DND-41 (cell line): ENCODE data around the gene S100Z.
"Not testable (repeated sequence)": the region's sequence is repeated elsewhere in the genome, so short reads cannot be mapped to it uniquely, and the experiment has no call there.

ENCODE experiments used
- ATAC-seq: fragments of 200-7000 bp; cut with Tn5 transposase; 3 replicates; pipeline ENCODE4 v1.9.1; 2021; ENCODE audit warnings: low read depth; ENCODE audit not compliant: insufficient read depth
- DNase-seq: peaks from one replicate; pipeline ENCODE4 v3.0.0-alpha.2; 2020
- H2AFZ ChIP-seq: 2 replicates; pipeline ENCODE4 v1.6.0; 2012; ENCODE audit warnings: low read depth, low read length
- H3K27ac ChIP-seq: 2 replicates; pipeline ENCODE4 v1.5.1; 2012; ENCODE audit warnings: low read length, inconsistent platforms
- H3K27me3 ChIP-seq: fragments of 200-600 bp; sonication (generic); 2 replicates; pipeline ENCODE4 v1.6.0; 2012; ENCODE audit warnings: low read length, mild to moderate bottlenecking, inconsistent platforms; ENCODE audit not compliant: insufficient read depth, poor library complexity
- H3K36me3 ChIP-seq: 2 replicates; pipeline ENCODE4 v1.5.1; 2012; ENCODE audit warnings: low read length, inconsistent platforms; ENCODE audit not compliant: insufficient read depth
- H3K4me1 ChIP-seq: 2 replicates; pipeline ENCODE4 v1.5.1; 2012; ENCODE audit warnings: mild to moderate bottlenecking, low read length; ENCODE audit not compliant: insufficient read depth
- H3K4me2 ChIP-seq: 2 replicates; pipeline ENCODE4 v1.6.0; 2012; ENCODE audit warnings: mild to moderate bottlenecking, moderate library complexity, low read length, inconsistent platforms; ENCODE audit not compliant: insufficient read depth
- H3K4me3 ChIP-seq, 2 experiments: fragments of 200-600 bp in 1 of 2; shearing (Covaris generic) in 1 of 2; 2 replicates each; pipeline ENCODE4 v1.5.1; 2012 to 2016; ENCODE audit warnings: inconsistent platforms in 2 of 2, low read length in 2 of 2, mild to moderate bottlenecking in 2 of 2, low read depth in 1 of 2, moderate library complexity in 1 of 2
- H3K79me2 ChIP-seq: 2 replicates; pipeline ENCODE4 v1.6.0; 2012; ENCODE audit warnings: low read length, inconsistent platforms; ENCODE audit not compliant: insufficient read depth
- H3K9ac ChIP-seq: 2 replicates; pipeline ENCODE4 v1.6.0; 2012; ENCODE audit warnings: low read depth, mild to moderate bottlenecking, inconsistent platforms, low read length, moderate library complexity
- H3K9me3 ChIP-seq: 2 replicates; pipeline ENCODE4 v1.5.1; 2012; ENCODE audit warnings: low read length, moderate library complexity, mild to moderate bottlenecking, inconsistent platforms; ENCODE audit not compliant: insufficient read depth, severe bottlenecking
- H4K20me1 ChIP-seq: 2 replicates; pipeline ENCODE4 v1.6.0; 2012; ENCODE audit warnings: low read length; ENCODE audit not compliant: insufficient read depth
- EZH2 ChIP-seq: IDR thresholded peaks from 3 replicates; pipeline ENCODE4 v1.6.1; 2012; ENCODE audit warnings: borderline replicate concordance, low read depth, mild to moderate bottlenecking, moderate library complexity, low read length, inconsistent platforms; ENCODE audit not compliant: severe bottlenecking
- TF ChIP-seq, protein P1 (sequence below): IDR thresholded peaks from 2 replicates; pipeline ENCODE4 v1.5.1; 2012; ENCODE audit warnings: borderline replicate concordance, low read length, moderate library complexity, mild to moderate bottlenecking; ENCODE audit not compliant: poor library complexity, severe bottlenecking; ENCODE audit errors: extremely low read depth

Gene S100Z

DNA sequence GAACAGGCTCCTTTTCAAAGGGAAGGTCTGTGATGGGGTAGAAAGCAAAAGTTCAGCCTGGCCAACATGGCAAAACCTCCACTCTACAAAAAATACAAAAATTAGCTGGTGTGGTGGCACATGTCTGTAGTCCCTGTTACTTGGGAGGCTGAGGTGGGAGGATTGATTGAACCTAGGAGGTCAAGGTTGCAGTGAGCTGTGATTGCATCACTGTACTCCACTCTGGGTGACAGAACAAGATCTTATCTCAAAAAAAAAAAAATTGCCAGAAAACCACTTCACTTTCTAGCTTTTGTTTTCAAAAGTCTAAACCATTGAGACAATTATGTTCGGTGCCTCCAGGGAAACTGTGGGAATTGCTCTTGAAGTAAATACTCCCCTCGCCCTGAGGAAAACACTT is 43.5 kb downstream of the S100Z start:
- H3K27me3 ChIP-seq, result no peaks in the 10 kb centered on the region
- DNase-seq, result no peak
- no peak overlapping the region for H3K27ac ChIP-seq
- TF ChIP-seq, protein P1, sequence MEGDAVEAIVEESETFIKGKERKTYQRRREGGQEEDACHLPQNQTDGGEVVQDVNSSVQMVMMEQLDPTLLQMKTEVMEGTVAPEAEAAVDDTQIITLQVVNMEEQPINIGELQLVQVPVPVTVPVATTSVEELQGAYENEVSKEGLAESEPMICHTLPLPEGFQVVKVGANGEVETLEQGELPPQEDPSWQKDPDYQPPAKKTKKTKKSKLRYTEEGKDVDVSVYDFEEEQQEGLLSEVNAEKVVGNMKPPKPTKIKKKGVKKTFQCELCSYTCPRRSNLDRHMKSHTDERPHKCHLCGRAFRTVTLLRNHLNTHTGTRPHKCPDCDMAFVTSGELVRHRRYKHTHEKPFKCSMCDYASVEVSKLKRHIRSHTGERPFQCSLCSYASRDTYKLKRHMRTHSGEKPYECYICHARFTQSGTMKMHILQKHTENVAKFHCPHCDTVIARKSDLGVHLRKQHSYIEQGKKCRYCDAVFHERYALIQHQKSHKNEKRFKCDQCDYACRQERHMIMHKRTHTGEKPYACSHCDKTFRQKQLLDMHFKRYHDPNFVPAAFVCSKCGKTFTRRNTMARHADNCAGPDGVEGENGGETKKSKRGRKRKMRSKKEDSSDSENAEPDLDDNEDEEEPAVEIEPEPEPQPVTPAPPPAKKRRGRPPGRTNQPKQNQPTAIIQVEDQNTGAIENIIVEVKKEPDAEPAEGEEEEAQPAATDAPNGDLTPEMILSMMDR, result no peak
- TF ChIP-seq EZH2, result no peak
- H4K20me1 ChIP-seq, result no peaks in the 10 kb centered on the region
- H3K9me3 ChIP-seq, result no peaks in the 10 kb centered on the region
- no peaks in the 10 kb centered on the region for H3K36me3 ChIP-seq
- H3K4me3 ChIP-seq, result no peak overlapping the region
- H3K79me2 ChIP-seq, result no peaks in the 10 kb centered on the region
- no peak for ATAC-seq
- H3K4me1 ChIP-seq, result no peaks in the 10 kb centered on the region
- no peak overlapping the region for H2AFZ ChIP-seq
- no peak overlapping the region for H3K9ac ChIP-seq
- H3K4me2 ChIP-seq, result no peak overlapping the region

DNA sequence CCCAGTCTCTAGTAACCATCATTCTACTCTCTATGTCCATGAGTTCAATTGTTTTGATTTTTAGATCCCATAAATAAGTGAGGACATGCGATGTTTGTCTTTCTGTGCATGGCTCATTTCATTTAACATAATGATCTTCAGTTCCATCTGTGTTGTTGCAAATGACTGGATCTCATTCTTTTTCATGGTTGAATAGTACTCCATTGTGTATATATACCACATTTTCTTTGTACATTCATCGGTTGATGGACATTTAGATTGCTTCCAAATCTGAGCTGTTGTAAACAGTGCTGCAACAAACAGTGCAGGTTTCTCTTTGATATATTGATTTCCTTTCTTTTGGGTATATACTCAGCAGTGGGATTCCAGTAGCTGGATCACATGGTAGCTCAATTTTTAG is 46.4 kb downstream of the S100Z start:
- Histone ChIP-seq H3K4me2 (no peak overlapping the region), H3K9ac (no peak overlapping the region), H4K20me1 (no peaks in the 10 kb centered on the region), H3K36me3 (no peaks in the 10 kb centered on the region), H2AFZ (no peak overlapping the region), H3K4me1 (no peaks in the 10 kb centered on the region), H3K79me2 (no peaks in the 10 kb centered on the region), H3K9me3 (no peaks in the 10 kb centered on the region), H3K27me3 (no peaks in the 10 kb centered on the region), H3K27ac (no peak overlapping the region), H3K4me3 (no peak overlapping the region)
- TF ChIP-seq, protein P1, result no peak
- no peak for TF ChIP-seq EZH2
- DNase-seq (no peak), ATAC-seq (no peak)

DNA sequence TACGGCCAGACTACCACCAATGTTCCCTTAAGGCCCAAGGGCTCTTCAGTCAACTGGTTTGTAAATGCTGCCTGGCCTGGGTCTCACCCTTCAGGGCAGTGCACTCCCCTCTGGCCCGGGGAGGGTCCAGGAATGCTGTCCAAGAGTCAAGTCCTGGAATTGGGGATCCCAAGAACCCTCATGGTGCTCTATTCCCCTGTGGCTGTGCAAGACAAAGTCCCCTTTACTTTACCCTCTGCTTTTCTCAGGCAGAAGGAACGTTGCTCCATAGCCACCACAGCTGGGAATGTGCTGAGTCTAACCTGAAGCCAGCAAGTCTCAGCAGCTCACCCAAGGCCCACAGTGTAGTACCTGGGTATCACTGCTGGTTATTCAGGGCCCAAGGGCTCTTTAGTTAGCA is 51.7 kb downstream of the S100Z start:
- Histone ChIP-seq H3K36me3 (no peaks in the 10 kb centered on the region), H3K4me2 (no peak overlapping the region), H3K27ac (no peak overlapping the region), H3K9ac (no peak overlapping the region), H4K20me1 (no peaks in the 10 kb centered on the region), H3K4me3 (no peak overlapping the region), H2AFZ (no peak overlapping the region), H3K4me1 (no peaks in the 10 kb centered on the region), H3K9me3 (peaks cover 6% of the 10 kb centered on the region), H3K27me3 (no peaks in the 10 kb centered on the region), H3K79me2 (no peaks in the 10 kb centered on the region)
- DNase-seq (no peak), ATAC-seq (no peak)
- TF ChIP-seq EZH2, result no peak
- TF ChIP-seq, protein P1, result no peak

DNA sequence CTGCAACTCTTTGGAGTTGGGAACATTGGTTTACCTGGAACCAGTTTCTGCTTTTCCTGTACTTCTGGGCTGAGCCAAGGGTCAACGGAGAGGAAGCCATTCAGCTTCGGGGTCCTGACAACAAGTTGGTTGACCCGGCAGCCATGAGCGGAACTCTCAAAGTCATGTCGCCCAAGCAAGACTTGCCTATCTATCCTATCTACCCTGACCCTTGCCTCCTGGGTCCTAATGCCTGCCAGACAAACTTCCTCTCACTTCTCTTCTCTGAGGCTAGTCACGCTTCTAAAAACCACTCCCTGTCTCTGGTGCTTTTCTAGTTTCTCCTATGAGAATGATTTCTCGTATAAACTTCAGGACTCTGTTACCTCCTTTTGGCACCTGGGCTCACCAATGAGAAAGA is 58.4 kb downstream of the S100Z start:
- TF ChIP-seq, protein P1, result no peak
- no peak for TF ChIP-seq EZH2
- Histone ChIP-seq H3K27me3 (no peaks in the 10 kb centered on the region), H2AFZ (no peak overlapping the region), H4K20me1 (no peaks in the 10 kb centered on the region), H3K4me1 (no peaks in the 10 kb centered on the region), H3K79me2 (no peaks in the 10 kb centered on the region), H3K4me2 (no peak overlapping the region), H3K27ac (no peak overlapping the region), H3K9ac (no peak overlapping the region), H3K9me3 (no peaks in the 10 kb centered on the region), H3K4me3 (no peak overlapping the region), H3K36me3 (no peaks in the 10 kb centered on the region)
- ATAC-seq (no peak), DNase-seq (no peak)

DNA sequence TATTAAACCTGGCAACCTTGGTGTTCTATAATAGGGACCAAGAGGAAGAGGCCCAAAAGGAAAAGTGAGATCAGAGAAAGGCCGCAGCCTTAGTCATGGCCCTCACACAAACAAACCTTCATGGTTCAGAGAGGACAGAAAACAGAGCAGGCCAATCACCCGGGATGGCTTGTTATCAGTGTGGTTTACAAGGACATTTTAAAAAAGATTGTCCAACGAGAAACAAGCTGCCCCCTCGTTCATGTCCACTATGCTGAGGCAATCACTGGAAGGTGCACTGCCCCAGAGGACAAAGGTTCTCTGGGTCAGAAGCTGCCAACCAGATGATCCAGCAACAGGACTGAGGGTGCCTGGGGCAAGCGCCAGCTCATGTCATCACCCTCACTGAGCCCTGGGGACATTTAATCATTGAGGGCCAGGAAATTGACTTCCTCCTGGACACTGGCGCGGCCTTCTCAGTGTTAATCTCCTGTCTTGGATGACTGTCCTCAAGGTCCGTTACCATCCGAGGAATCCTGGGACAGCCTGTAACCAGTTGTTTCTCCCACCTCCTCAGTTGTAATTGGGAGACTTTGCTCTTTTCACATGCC is 60.6 kb downstream of the S100Z start:
- not testable (repeated sequence) for H3K4me2 ChIP-seq, H3K79me2 ChIP-seq, H3K36me3 ChIP-seq, H4K20me1 ChIP-seq, DNase-seq, H3K4me1 ChIP-seq, H3K9ac ChIP-seq, H3K9me3 ChIP-seq, H3K27ac ChIP-seq, ATAC-seq, H3K4me3 ChIP-seq, H2AFZ ChIP-seq, H3K27me3 ChIP-seq
